ENCODE measurements around the gene ITPRID2. TPM values are rescaled to one million over a fixed set of nuclear protein-coding genes. Genes with fewer than 3 reads are reported as not detected.

ITPRID2 gene
- total RNA-seq, result 10 to 100 TPM; 52.1 to 60.1 TPM

GRCh38 chr2:181891258-181891965 lies at the start of gene ITPRID2:
Gene ITPRID2, plus strand, starts transcription at chr2:181891730. Its CDS starts 337 bp downstream, at chr2:181892067.
- DNase-seq (peak; percentile 71 to 82), ATAC-seq (replicated peaks in 1 of 2) (peak; percentile 93 to 95)
- Mint-ChIP-seq H3K4me1 (ENCODE audit: low read depth) (peaks cover 29% of the 10 kb centered on the region), H3K9me3 (no peaks in the 10 kb centered on the region), H3K27me3 (ENCODE audit: low read depth) (peaks cover 28% of the 10 kb centered on the region), H3K4me3 (peak within 1 kb of the TSS; percentile 94 to 98), H3K36me3 (ENCODE audit: insufficient read depth in 2 of 2) (peaks cover 4 to 8% of the 10 kb centered on the region in 2 donors), H3K27ac (peak within 1 kb of the TSS; percentile 85)

GRCh38 chr2:181844551-181845290 lies 46.8 kb upstream of the ITPRID2 start:
- peaks cover 8% of the 10 kb centered on the region for H3K4me1 Mint-ChIP-seq (ENCODE audit: low read depth)
- H3K36me3 Mint-ChIP-seq (ENCODE audit: insufficient read depth in 2 of 2), result no peaks in the 10 kb centered on the region
- H3K27ac Mint-ChIP-seq, result no peak overlapping the region
- ATAC-seq (replicated peaks in 1 of 2) (no peak), DNase-seq (no peak)
- no peaks in the 10 kb centered on the region for H3K9me3 Mint-ChIP-seq
- peaks cover 5% of the 10 kb centered on the region for H3K27me3 Mint-ChIP-seq (ENCODE audit: low read depth)
- no peak overlapping the region for H3K4me3 Mint-ChIP-seq

GRCh38 chr2:181846399-181847197 lies 44.9 kb upstream of the ITPRID2 start:
- Mint-ChIP-seq H3K27me3 (ENCODE audit: low read depth) (no peaks in the 10 kb centered on the region), H3K4me3 (no peak overlapping the region), H3K36me3 (ENCODE audit: insufficient read depth in 2 of 2) (no peaks in the 10 kb centered on the region), H3K9me3 (no peaks in the 10 kb centered on the region), H3K4me1 (ENCODE audit: low read depth) (peaks cover 12% of the 10 kb centered on the region), H3K27ac (no peak overlapping the region)
- ATAC-seq (replicated peaks in 1 of 2) (no peak), DNase-seq (no peak)

- no peak for DNase-seq
- H3K4me3 Mint-ChIP-seq, result no peak overlapping the region
- H3K27ac Mint-ChIP-seq, result no peak overlapping the region
- no peaks in the 10 kb centered on the region for H3K36me3 Mint-ChIP-seq (ENCODE audit: insufficient read depth in 2 of 2)
- H3K27me3 Mint-ChIP-seq (ENCODE audit: low read depth), result no peaks in the 10 kb centered on the region
- H3K9me3 Mint-ChIP-seq, result no peaks in the 10 kb centered on the region
- ATAC-seq (replicated peaks in 1 of 2), result no peak
- H3K4me1 Mint-ChIP-seq (ENCODE audit: low read depth), result peaks cover 12% of the 10 kb centered on the region
Observed at GRCh38 chr2:181847198-181847556, 44.4 kb upstream of the ITPRID2 start.

GRCh38 chr2:181847702-181848101 lies 43.8 kb upstream of the ITPRID2 start:
- Mint-ChIP-seq H3K9me3 (no peaks in the 10 kb centered on the region), H3K4me3 (no peak overlapping the region), H3K4me1 (ENCODE audit: low read depth) (peaks cover 16% of the 10 kb centered on the region), H3K36me3 (ENCODE audit: insufficient read depth in 2 of 2) (no peaks in the 10 kb centered on the region), H3K27ac (no peak overlapping the region), H3K27me3 (ENCODE audit: low read depth) (no peaks in the 10 kb centered on the region)
- no peak for ATAC-seq (replicated peaks in 1 of 2)
- no peak for DNase-seq

DNA sequence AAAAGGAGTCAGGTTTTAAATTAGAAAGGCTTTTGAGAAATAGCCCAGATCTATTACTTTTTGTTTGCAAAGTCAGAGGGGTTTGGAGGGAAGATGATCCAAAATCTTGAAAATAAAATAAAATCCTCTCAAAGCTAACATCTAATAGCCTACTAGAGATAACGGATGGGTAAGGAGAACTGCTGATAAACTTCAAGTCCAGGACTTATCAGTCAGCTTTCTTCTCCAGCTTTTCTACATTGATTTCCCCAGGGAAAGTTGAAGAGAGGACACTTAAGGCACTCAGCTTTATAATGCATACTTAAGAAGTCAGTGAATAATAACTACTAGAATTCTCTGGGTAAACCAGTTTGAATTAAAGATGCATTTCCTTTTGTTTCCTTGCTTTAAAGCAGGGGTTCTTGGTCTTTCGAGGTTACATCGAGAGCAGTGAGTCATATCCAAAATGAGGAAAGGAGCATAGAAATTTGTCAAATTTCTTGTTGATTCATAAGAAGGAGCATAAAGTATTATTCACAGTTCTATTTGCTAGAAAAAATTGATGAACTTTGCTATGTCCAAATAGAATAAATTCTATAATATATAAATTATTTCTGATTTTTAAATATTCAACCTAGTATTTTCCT lies 43.2 kb upstream of the ITPRID2 start:
- Mint-ChIP-seq H3K27me3 (ENCODE audit: low read depth) (no peaks in the 10 kb centered on the region), H3K9me3 (no peaks in the 10 kb centered on the region), H3K36me3 (ENCODE audit: insufficient read depth in 2 of 2) (no peaks in the 10 kb centered on the region), H3K4me1 (ENCODE audit: low read depth) (peaks cover 16% of the 10 kb centered on the region), H3K4me3 (no peak overlapping the region), H3K27ac (no peak overlapping the region)
- DNase-seq (no peak), ATAC-seq (replicated peaks in 1 of 2) (peak; percentile 34 to 38)

DNA sequence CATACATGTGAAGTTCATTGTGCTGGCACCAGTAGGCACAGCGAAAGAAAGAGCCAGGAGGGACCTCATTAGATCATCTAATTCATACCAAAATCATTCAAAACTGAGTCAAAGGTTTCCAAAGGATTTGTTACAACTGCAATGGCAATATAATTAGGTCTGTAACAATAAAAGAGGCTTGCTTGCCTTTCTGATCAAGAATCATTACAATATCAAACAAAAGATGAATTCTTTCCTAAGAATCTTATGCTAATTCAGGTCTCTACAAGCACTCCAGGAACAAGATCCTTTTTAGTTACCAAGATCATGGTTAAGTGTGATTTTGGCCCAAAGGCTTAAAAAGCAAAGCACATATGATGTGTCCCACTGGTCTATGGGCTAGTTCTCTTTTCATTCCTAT lies 41.9 kb upstream of the ITPRID2 start:
- no peaks in the 10 kb centered on the region for H3K36me3 Mint-ChIP-seq (ENCODE audit: insufficient read depth in 2 of 2)
- H3K9me3 Mint-ChIP-seq, result no peaks in the 10 kb centered on the region
- DNase-seq (no peak), ATAC-seq (replicated peaks in 1 of 2) (no peak)
- H3K4me1 Mint-ChIP-seq (ENCODE audit: low read depth), result peaks cover 16% of the 10 kb centered on the region
- no peak overlapping the region for H3K27ac Mint-ChIP-seq
- no peak overlapping the region for H3K4me3 Mint-ChIP-seq
- no peaks in the 10 kb centered on the region for H3K27me3 Mint-ChIP-seq (ENCODE audit: low read depth)

DNA sequence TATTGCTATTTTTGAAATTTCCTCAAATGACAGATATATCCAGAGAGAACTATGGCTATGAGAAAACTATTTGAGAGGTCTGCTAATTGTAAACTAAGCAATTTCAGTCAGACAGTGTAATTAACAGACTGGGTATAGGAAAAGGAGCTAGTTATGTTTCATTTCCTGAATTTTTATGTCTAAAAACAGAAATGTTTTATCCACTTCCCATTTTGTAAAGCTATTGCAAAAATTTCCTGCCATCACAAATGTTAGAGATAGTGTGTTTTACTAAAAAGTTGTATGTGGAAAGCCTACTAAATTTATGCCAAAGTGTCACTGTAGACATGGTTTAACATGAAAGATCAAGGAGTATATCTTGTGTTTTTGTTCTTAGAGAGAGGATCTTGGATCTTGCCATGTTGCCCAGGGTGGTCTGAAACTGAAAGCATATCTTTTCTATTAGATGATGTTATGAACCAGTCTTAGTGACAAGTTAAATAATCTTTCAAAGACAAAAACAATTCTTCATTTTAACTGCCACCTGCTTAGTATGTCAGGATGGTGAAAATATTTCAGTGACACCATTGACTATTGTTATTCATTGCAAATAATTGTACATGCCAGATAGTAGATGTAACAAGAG lies 40.5 kb upstream of the ITPRID2 start:
- H3K36me3 Mint-ChIP-seq (ENCODE audit: insufficient read depth in 2 of 2), result no peaks in the 10 kb centered on the region
- peaks cover 16% of the 10 kb centered on the region for H3K4me1 Mint-ChIP-seq (ENCODE audit: low read depth)
- no peaks in the 10 kb centered on the region for H3K27me3 Mint-ChIP-seq (ENCODE audit: low read depth)
- no peak overlapping the region for H3K27ac Mint-ChIP-seq
- no peaks in the 10 kb centered on the region for H3K9me3 Mint-ChIP-seq
- ATAC-seq (replicated peaks in 1 of 2) (no peak), DNase-seq (no peak)
- H3K4me3 Mint-ChIP-seq, result no peak overlapping the region

GRCh38 chr2:181851726-181852125 lies 39.8 kb upstream of the ITPRID2 start:
- Mint-ChIP-seq H3K9me3 (no peaks in the 10 kb centered on the region), H3K36me3 (ENCODE audit: insufficient read depth in 2 of 2) (no peaks in the 10 kb centered on the region), H3K27ac (no peak overlapping the region), H3K4me3 (no peak overlapping the region), H3K4me1 (ENCODE audit: low read depth) (peaks cover 16% of the 10 kb centered on the region), H3K27me3 (ENCODE audit: low read depth) (no peaks in the 10 kb centered on the region)
- no peak for DNase-seq
- ATAC-seq (replicated peaks in 1 of 2), result no peak

GRCh38 chr2:181853696-181854095 lies 37.8 kb upstream of the ITPRID2 start:
- Mint-ChIP-seq H3K36me3 (ENCODE audit: insufficient read depth in 2 of 2) (no peaks in the 10 kb centered on the region), H3K27ac (no peak overlapping the region), H3K27me3 (ENCODE audit: low read depth) (no peaks in the 10 kb centered on the region), H3K4me3 (no peak overlapping the region), H3K9me3 (no peaks in the 10 kb centered on the region), H3K4me1 (ENCODE audit: low read depth) (peaks cover 9% of the 10 kb centered on the region)
- ATAC-seq (replicated peaks in 1 of 2) (no peak), DNase-seq (no peak)

- no peaks in the 10 kb centered on the region for H3K36me3 Mint-ChIP-seq (ENCODE audit: insufficient read depth in 2 of 2)
- H3K27ac Mint-ChIP-seq, result no peak overlapping the region
- ATAC-seq (replicated peaks in 1 of 2) (no peak), DNase-seq (no peak)
- H3K4me1 Mint-ChIP-seq (ENCODE audit: low read depth), result peaks cover 1% of the 10 kb centered on the region
- H3K27me3 Mint-ChIP-seq (ENCODE audit: low read depth), result no peaks in the 10 kb centered on the region
- H3K4me3 Mint-ChIP-seq, result no peak overlapping the region
- no peaks in the 10 kb centered on the region for H3K9me3 Mint-ChIP-seq
Observed at GRCh38 chr2:181857483-181857882, 34.0 kb upstream of the ITPRID2 start.

DNA sequence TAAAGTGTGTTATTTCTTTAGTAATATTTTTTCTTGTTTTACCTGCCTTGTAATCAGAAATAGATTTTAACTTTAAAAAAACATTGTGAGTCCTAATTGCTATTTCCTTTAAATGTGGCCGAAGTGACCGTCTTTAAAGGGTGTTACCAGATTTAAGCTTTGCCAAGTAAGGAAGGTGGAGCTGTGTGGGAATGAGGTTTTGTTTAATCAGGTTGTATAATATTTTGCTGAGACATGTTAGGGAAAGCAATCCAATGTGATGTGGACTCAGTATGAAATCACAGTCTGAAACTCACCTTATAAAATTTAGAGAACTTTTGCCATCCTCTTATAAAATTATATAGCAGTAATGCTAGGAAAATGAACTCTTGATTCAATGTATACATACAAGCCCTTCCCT lies 32.9 kb upstream of the ITPRID2 start:
- Mint-ChIP-seq H3K27me3 (ENCODE audit: low read depth) (no peaks in the 10 kb centered on the region), H3K27ac (no peak overlapping the region), H3K4me3 (no peak overlapping the region), H3K9me3 (no peaks in the 10 kb centered on the region), H3K36me3 (ENCODE audit: insufficient read depth in 2 of 2) (no peaks in the 10 kb centered on the region), H3K4me1 (ENCODE audit: low read depth) (no peaks in the 10 kb centered on the region)
- ATAC-seq (replicated peaks in 1 of 2), result no peak
- DNase-seq, result no peak

Measured in activated T-cell treated with anti-CD3 and anti-CD28 coated beads, Interleukin-2, amount 50 U/mL, for 72 hours (primary cell).